Lower leg skin (tissue), 3 donors: ENCODE data around the gene CEACAM18.

Experiments
- CTCF ChIP-seq, 3 donors: fragments of 450-650 bp; IDR thresholded peaks; one replicate each; pipeline ENCODE4 v1.5.1; 2016; ENCODE audit warnings: antibody characterized with exemption in 3 of 3, mild to moderate bottlenecking in 3 of 3, moderate library complexity in 2 of 3
- POLR2A ChIP-seq, 2 donors: fragments of 450-650 bp; IDR thresholded peaks; one replicate each; pipeline ENCODE4 v1.6.1; 2016 to 2017; ENCODE audit warnings: antibody characterized with exemption in 2 of 2, mild to moderate bottlenecking in 1 of 2, moderate library complexity in 1 of 2

GRCh38 chr19:51491586-51491985, 13.2 kb downstream of the CEACAM18 start:
- no peak for TF ChIP-seq POLR2A (IDR thresholded peaks at IDR 0.05)
- TF ChIP-seq CTCF (IDR thresholded peaks at IDR 0.05) = no peak
